DND-41 (cell line): ENCODE measurements around the gene SIRT2.
A peak's percentile ranks its signal among the peaks of the same experiment; 100 is the strongest.

Experiments used
- ATAC-seq: fragments of 200-7000 bp; cut with Tn5 transposase; 3 replicates; pipeline ENCODE4 v1.9.1; 2021; ENCODE audit warnings: low read depth; ENCODE audit not compliant: insufficient read depth
- DNase-seq: peaks from one replicate; pipeline ENCODE4 v3.0.0-alpha.2; 2020
- H2AFZ ChIP-seq: 2 replicates; pipeline ENCODE4 v1.6.0; 2012; ENCODE audit warnings: low read depth, low read length
- H3K27ac ChIP-seq: 2 replicates; pipeline ENCODE4 v1.5.1; 2012; ENCODE audit warnings: low read length, inconsistent platforms
- H3K27me3 ChIP-seq: fragments of 200-600 bp; sonication (generic); 2 replicates; pipeline ENCODE4 v1.6.0; 2012; ENCODE audit warnings: low read length, mild to moderate bottlenecking, inconsistent platforms; ENCODE audit not compliant: insufficient read depth, poor library complexity
- H3K36me3 ChIP-seq: 2 replicates; pipeline ENCODE4 v1.5.1; 2012; ENCODE audit warnings: low read length, inconsistent platforms; ENCODE audit not compliant: insufficient read depth
- H3K4me1 ChIP-seq: 2 replicates; pipeline ENCODE4 v1.5.1; 2012; ENCODE audit warnings: mild to moderate bottlenecking, low read length; ENCODE audit not compliant: insufficient read depth
- H3K4me2 ChIP-seq: 2 replicates; pipeline ENCODE4 v1.6.0; 2012; ENCODE audit warnings: mild to moderate bottlenecking, moderate library complexity, low read length, inconsistent platforms; ENCODE audit not compliant: insufficient read depth
- H3K4me3 ChIP-seq, 2 experiments: fragments of 200-600 bp in 1 of 2; shearing (Covaris generic) in 1 of 2; 2 replicates each; pipeline ENCODE4 v1.5.1; 2012 to 2016; ENCODE audit warnings: inconsistent platforms in 2 of 2, low read length in 2 of 2, mild to moderate bottlenecking in 2 of 2, low read depth in 1 of 2, moderate library complexity in 1 of 2
- H3K79me2 ChIP-seq: 2 replicates; pipeline ENCODE4 v1.6.0; 2012; ENCODE audit warnings: low read length, inconsistent platforms; ENCODE audit not compliant: insufficient read depth
- H3K9ac ChIP-seq: 2 replicates; pipeline ENCODE4 v1.6.0; 2012; ENCODE audit warnings: low read depth, mild to moderate bottlenecking, inconsistent platforms, low read length, moderate library complexity
- H3K9me3 ChIP-seq: 2 replicates; pipeline ENCODE4 v1.5.1; 2012; ENCODE audit warnings: low read length, moderate library complexity, mild to moderate bottlenecking, inconsistent platforms; ENCODE audit not compliant: insufficient read depth, severe bottlenecking
- H4K20me1 ChIP-seq: 2 replicates; pipeline ENCODE4 v1.6.0; 2012; ENCODE audit warnings: low read length; ENCODE audit not compliant: insufficient read depth
- EZH2 ChIP-seq: IDR thresholded peaks from 3 replicates; pipeline ENCODE4 v1.6.1; 2012; ENCODE audit warnings: borderline replicate concordance, low read depth, mild to moderate bottlenecking, moderate library complexity, low read length, inconsistent platforms; ENCODE audit not compliant: severe bottlenecking
- TF ChIP-seq, protein P1 (sequence below): IDR thresholded peaks from 2 replicates; pipeline ENCODE4 v1.5.1; 2012; ENCODE audit warnings: borderline replicate concordance, low read length, moderate library complexity, mild to moderate bottlenecking; ENCODE audit not compliant: poor library complexity, severe bottlenecking; ENCODE audit errors: extremely low read depth

SIRT2 gene

GRCh38 chr19:38841787-38842438 is 57.5 kb downstream of the SIRT2 start:
- Histone ChIP-seq H3K4me2 (no peak overlapping the region), H3K9ac (no peak overlapping the region), H3K4me3 (no peak overlapping the region), H3K36me3 (peaks cover 100% of the 10 kb centered on the region), H3K9me3 (no peaks in the 10 kb centered on the region), H2AFZ (no peak overlapping the region), H3K27ac (no peak overlapping the region), H4K20me1 (peaks cover 95% of the 10 kb centered on the region), H3K27me3 (no peaks in the 10 kb centered on the region), H3K4me1 (peaks cover 30% of the 10 kb centered on the region), H3K79me2 (peaks cover 71% of the 10 kb centered on the region)
- DNase-seq (no peak), ATAC-seq (peak; percentile 21; the same call in 1 of the 3 replicates)
- TF ChIP-seq, protein P1, sequence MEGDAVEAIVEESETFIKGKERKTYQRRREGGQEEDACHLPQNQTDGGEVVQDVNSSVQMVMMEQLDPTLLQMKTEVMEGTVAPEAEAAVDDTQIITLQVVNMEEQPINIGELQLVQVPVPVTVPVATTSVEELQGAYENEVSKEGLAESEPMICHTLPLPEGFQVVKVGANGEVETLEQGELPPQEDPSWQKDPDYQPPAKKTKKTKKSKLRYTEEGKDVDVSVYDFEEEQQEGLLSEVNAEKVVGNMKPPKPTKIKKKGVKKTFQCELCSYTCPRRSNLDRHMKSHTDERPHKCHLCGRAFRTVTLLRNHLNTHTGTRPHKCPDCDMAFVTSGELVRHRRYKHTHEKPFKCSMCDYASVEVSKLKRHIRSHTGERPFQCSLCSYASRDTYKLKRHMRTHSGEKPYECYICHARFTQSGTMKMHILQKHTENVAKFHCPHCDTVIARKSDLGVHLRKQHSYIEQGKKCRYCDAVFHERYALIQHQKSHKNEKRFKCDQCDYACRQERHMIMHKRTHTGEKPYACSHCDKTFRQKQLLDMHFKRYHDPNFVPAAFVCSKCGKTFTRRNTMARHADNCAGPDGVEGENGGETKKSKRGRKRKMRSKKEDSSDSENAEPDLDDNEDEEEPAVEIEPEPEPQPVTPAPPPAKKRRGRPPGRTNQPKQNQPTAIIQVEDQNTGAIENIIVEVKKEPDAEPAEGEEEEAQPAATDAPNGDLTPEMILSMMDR, result no peak
- TF ChIP-seq EZH2, result no peak

- Histone ChIP-seq H3K27ac (no peak overlapping the region), H3K4me3 (no peak overlapping the region), H3K9me3 (no peaks in the 10 kb centered on the region)
Measured at GRCh38 chr19:38841180-38841766, 58.1 kb downstream of the SIRT2 start.

DNA sequence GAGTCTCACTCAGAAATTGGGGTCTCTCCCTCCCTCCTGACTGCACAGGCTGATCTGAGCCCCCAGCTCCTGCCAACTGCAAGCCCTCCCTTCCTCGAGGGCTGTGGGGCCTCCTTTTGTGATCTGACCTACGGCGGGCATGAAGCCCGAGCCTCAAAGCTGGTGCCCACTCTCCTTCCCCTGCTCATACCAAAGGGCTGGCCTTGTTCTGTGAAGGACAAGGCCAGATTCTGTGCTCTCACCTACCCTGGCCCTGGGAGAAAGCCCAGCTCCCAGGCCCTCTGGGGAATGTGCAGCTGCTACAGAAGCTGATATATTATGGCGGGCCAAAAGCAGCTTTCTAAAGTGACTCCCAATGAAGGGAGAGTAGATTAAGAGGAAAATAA is 58.8 kb downstream of the SIRT2 start:
- no peak overlapping the region for H2AFZ ChIP-seq
- H3K36me3 ChIP-seq, result peaks cover 98% of the 10 kb centered on the region
- H3K4me1 ChIP-seq, result peaks cover 19% of the 10 kb centered on the region
- no peaks in the 10 kb centered on the region for H3K9me3 ChIP-seq
- DNase-seq (no peak), ATAC-seq (no peak)
- H3K4me2 ChIP-seq, result no peak overlapping the region
- H3K79me2 ChIP-seq, result peaks cover 58% of the 10 kb centered on the region
- no peak overlapping the region for H3K4me3 ChIP-seq
- H4K20me1 ChIP-seq, result peaks cover 87% of the 10 kb centered on the region
- TF ChIP-seq EZH2, result no peak
- TF ChIP-seq, protein P1, result no peak
- H3K27me3 ChIP-seq, result no peaks in the 10 kb centered on the region
- no peak overlapping the region for H3K27ac ChIP-seq
- H3K9ac ChIP-seq, result no peak overlapping the region

More at GRCh38 chr19:38841180-38841766, 58.1 kb downstream of the SIRT2 start:
- no peak overlapping the region for H3K9ac ChIP-seq
- H3K27me3 ChIP-seq, result no peaks in the 10 kb centered on the region
- peaks cover 65% of the 10 kb centered on the region for H3K79me2 ChIP-seq
- H4K20me1 ChIP-seq, result peaks cover 94% of the 10 kb centered on the region
- peaks cover 26% of the 10 kb centered on the region for H3K4me1 ChIP-seq
- no peak overlapping the region for H3K4me2 ChIP-seq
- H2AFZ ChIP-seq, result no peak overlapping the region
- TF ChIP-seq EZH2, result no peak
- TF ChIP-seq, protein P1, result no peak
- ATAC-seq (no peak), DNase-seq (no peak)
- peaks cover 98% of the 10 kb centered on the region for H3K36me3 ChIP-seq
